Muscle layer of duodenum (tissue), 2 donors: ENCODE data around the gene TEDC1.

Experiments used
- H3K27ac ChIP-seq: one replicate; pipeline ENCODE4 v1.7.0; 2013; ENCODE audit warnings: mild to moderate bottlenecking, low read length
- H3K27me3 ChIP-seq: one replicate; pipeline ENCODE4 v1.7.0; 2013; ENCODE audit warnings: low read depth, mild to moderate bottlenecking, control low read depth, low read length
- H3K36me3 ChIP-seq, 2 donors: one replicate each; pipeline ENCODE4 v1.7.0; 2013; ENCODE audit warnings: low read length in 2 of 2, control low read depth in 1 of 2, mild to moderate bottlenecking in 1 of 2; ENCODE audit not compliant: insufficient read depth in 2 of 2, control insufficient read depth in 1 of 2
- H3K4me1 ChIP-seq, 2 donors: one replicate each; pipeline ENCODE4 v1.7.0; 2013; ENCODE audit warnings: low read length in 2 of 2, mild to moderate bottlenecking in 2 of 2, control low read depth in 1 of 2, moderate library complexity in 1 of 2; ENCODE audit not compliant: insufficient read depth in 2 of 2, control insufficient read depth in 1 of 2
- H3K4me3 ChIP-seq, 2 donors: one replicate each; pipeline ENCODE4 v1.7.0; 2013; ENCODE audit warnings: low read length in 2 of 2, low read depth in 1 of 2, mild to moderate bottlenecking in 1 of 2
- H3K9me3 ChIP-seq, 2 donors: one replicate each; pipeline ENCODE4 v1.7.0; 2013; ENCODE audit warnings: low read length in 2 of 2, control low read depth in 1 of 2, mild to moderate bottlenecking in 1 of 2; ENCODE audit not compliant: control insufficient read depth in 1 of 2
- donor health status: healthy.

The TEDC1 gene

DNA sequence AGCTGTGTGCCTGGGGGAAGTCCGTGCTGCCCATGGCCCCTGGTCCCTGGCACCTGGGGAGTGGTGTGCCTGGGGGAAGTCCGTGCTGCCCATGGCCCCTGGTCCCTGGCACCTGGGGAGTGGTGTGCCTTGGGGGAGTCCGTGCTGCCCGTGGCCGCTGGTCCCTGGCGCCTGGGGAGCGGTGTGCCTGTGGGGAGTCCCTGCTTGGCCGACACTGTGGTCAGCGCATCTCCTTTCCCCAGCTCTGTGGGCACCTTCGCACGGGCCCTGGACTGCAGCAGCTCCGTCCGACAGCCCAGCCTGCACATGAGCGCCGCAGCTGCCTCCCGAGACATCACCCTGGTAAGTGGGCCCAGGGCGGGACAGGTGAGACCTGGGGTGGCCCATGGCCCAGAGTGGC, 30.9 kb upstream of the TEDC1 start:
- Histone ChIP-seq H3K27me3 (no peaks in the 10 kb centered on the region), H3K27ac (no peak overlapping the region), H3K9me3 (no peaks in the 10 kb centered on the region), H3K4me1 (no peaks in the 10 kb centered on the region), H3K4me3 (no peak overlapping the region), H3K36me3 (peaks cover 13 to 70% of the 10 kb centered on the region in 2 donors)

DNA sequence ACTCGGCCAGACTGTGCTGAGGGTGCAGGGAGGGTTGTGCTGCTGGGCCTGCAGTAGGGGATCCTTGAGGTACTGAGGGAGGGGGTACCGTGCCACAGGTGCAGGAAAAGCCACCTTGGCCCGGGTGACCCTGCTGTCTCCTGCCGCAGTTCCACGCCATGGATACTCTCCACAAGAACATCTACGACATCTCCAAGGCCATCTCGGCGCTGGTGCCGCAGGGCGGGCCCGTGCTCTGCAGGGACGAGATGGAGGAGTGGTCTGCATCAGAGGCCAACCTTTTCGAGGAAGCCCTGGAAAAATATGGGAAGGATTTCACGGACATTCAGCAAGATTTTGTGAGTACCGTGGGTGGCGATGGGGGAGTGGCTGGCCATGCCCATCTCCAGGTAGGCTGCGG, 30.4 kb upstream of the TEDC1 start:
- Histone ChIP-seq H3K27ac (no peak overlapping the region), H3K36me3 (peaks cover 9 to 69% of the 10 kb centered on the region in 2 donors), H3K9me3 (no peaks in the 10 kb centered on the region), H3K27me3 (no peaks in the 10 kb centered on the region), H3K4me1 (no peaks in the 10 kb centered on the region), H3K4me3 (no peak overlapping the region)

DNA sequence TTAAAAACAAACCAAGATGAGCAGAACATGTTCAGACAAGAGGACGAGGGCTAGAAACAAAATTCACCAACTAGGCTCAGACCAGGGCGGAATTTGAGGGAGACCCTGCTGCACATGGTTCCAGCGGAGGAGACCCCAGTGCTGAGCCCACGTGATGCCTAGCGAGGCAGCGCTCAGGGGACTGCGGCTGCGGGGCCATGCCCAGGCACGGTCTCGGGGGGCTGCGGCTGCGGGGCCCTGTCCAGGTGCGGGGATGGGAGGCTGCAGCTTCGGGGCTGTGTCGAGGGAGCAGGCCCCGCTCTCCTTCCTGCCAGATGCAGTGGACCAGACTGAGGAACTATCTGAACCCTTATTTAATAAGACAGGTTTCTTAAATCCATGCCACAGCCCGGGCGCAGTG, 29.1 kb upstream of the TEDC1 start:
- Histone ChIP-seq H3K27me3 (no peaks in the 10 kb centered on the region), H3K36me3 (peaks cover 4 to 68% of the 10 kb centered on the region in 2 donors), H3K27ac (no peak overlapping the region), H3K9me3 (no peaks in the 10 kb centered on the region), H3K4me1 (no peaks in the 10 kb centered on the region), H3K4me3 (no peak overlapping the region)

DNA sequence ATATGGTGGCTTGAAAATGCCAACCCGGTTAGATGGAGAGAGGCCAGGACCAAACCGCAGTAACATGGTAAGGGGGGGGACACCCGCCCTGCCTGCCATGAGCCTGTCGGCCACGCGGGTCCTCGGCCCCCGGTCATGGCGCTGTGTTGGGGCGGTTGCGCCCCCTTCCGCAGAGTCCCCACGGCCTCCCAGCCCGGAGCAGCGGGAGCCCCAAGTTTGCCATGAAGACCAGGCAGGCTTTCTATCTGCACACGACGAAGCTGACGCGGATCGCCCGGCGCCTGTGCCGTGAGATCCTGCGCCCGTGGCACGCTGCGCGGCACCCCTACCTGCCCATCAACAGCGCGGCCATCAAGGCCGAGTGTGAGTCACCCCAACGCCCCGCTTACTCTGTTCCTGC, 26.5 kb upstream of the TEDC1 start:
- Histone ChIP-seq H3K4me3 (no peak overlapping the region), H3K36me3 (peaks cover 0 to 69% of the 10 kb centered on the region in 2 donors), H3K27me3 (no peaks in the 10 kb centered on the region), H3K4me1 (peaks cover 0 to 15% of the 10 kb centered on the region in 2 donors), H3K9me3 (no peaks in the 10 kb centered on the region), H3K27ac (no peak overlapping the region)

DNA sequence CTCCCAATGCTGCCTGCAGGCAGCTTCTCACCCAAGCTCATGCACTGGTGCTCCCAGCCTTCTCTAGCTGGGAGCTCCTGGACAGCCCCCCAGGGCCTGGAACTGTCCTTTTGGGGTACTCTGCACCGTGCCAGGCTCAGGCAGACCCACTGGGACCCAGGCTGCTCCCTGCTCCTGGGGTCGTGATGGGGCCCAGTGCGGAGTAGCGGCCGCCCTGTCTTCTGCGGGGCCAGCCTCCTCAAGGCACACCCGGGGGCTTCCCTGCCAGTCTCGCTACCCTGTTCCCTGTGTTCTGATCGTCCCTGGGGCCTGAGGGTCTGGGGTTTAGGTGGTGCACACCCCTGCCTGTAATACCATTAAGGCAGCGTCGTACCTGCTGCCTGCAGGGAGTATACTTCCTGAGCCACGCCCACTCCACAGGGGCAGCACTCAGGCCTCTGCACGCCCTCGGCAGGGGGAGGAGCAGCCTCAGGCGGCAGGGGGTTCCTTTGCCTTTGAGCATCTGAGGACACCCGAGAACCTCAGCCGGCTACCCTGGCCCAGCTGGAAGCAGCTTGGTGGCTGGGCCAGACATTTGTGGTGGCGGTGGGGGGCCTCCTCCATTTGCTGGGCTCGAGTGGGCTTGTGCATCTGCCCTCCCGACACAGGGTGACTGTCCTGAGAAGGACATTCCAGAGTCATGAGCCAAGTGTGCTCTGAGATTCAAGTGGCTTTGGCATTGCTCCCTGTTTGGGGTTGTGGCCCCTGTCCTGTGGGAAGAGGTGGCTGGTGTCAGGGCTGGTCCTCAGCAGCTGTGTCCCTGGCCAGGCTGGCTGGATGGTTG, 25.6 kb upstream of the TEDC1 start:
- Histone ChIP-seq H3K4me1 (peaks cover 0 to 15% of the 10 kb centered on the region in 2 donors), H3K36me3 (peaks cover 0 to 71% of the 10 kb centered on the region in 2 donors), H3K9me3 (no peaks in the 10 kb centered on the region), H3K27me3 (no peaks in the 10 kb centered on the region), H3K27ac (no peak overlapping the region), H3K4me3 (no peak overlapping the region)

DNA sequence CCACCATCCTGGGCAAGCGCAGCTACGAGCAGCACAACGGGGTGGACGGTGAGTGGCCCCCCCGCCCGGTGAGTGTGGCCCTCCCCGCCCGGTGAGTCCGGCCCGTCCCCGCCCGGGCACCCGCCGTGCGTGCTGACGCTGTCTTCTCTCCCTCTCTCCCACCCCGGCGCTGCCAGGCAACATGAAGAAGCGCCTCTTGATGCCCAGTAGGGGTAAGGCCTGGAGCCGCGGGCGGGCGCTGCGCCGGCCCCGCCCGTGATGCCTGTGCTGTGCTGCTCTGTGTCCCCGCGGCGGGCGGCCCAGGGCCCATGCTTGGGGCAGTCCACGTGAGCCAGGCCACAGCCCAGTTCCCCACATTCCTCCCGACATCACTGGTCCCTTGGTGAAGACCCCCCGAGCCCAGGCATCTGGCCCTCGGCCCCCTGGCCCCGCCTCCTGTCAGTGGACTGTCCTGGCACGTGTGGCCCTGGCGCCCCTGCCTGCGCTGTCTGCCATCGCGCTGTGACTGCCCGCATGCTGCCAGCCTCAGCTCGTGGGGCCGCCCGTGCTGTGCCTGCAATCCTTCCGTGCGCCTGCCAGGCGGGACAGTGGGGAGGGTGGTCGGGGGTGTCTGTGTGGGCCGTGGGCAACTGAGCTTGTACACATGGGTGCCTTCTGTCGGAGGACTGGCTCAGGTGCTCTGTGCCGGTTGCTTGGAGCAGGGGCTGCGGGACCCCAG, 24.4 kb upstream of the TEDC1 start:
- Histone ChIP-seq H3K36me3 (peaks cover 0 to 58% of the 10 kb centered on the region in 2 donors), H3K9me3 (no peaks in the 10 kb centered on the region), H3K4me1 (peaks cover 0 to 25% of the 10 kb centered on the region in 2 donors), H3K27ac (no peak overlapping the region), H3K4me3 (no peak overlapping the region), H3K27me3 (no peaks in the 10 kb centered on the region)

DNA sequence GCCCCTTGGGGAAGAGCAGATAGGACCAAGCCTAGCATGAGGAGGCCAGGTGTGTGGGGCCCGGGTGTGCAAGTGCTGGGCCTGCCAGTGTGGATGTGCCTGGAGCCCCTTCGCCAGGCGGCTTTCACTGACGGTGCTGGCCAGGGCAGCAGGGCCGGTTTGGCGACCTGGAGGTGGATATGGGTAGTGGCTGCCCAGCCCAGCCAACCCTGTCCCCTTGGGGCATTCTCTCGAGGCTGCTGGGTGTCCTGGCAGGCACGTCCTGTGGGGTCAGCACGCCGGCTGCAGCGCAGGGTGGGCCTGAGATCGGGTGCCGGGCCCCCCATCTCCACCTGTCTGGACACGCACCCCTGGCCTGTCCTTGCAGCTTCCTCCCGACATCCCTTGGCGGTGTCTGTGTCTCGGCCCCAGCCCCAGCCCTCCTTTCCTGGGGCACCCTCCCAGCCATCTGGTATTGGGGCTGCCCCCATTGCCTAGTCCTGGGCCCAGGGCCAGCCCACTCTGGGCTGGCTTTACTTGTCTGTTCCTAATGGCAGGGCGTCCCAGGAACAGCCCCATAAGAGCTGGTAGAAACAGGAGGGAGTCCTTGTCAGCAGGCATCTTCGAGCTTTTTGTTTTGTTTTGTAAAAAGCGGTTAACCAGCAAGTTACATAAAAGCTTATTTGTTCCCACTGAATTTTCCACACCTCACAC, 23.7 kb upstream of the TEDC1 start:
- peaks cover 0 to 54% of the 10 kb centered on the region in 2 donors for H3K36me3 ChIP-seq
- H3K4me1 ChIP-seq: peaks cover 0 to 32% of the 10 kb centered on the region in 2 donors
- no peak overlapping the region for H3K4me3 ChIP-seq
- no peak overlapping the region for H3K27ac ChIP-seq
- H3K27me3 ChIP-seq: no peaks in the 10 kb centered on the region
- H3K9me3 ChIP-seq: no peaks in the 10 kb centered on the region

DNA sequence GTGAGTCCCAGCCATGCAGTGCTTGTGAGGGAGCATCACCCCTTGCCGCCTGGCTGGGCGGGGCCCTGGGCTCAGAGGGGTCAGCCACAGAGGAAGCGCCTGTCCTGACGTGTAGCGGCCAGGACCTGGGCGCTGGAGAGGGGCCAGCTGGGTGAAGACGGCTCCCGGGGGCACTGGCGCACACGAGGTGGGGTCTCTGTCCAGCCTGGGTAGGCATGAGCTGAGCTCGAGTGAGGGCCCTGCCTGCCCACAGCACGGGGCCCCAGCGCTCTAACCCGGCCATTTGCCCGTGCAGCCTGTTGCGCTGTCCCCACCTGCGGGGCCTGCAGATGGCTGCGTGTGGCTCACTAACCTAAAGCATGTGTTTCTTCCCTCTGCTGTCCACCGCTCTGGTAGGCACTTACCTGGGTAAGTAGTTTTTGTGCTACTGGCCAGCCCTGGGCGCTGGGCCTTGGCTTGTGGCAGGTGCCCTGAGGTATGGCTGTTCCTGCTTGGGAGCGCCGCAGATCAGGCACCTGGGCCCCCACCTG, 23.0 kb upstream of the TEDC1 start:
- Histone ChIP-seq H3K9me3 (no peaks in the 10 kb centered on the region), H3K36me3 (peaks cover 0 to 49% of the 10 kb centered on the region in 2 donors), H3K4me1 (peaks cover 0 to 38% of the 10 kb centered on the region in 2 donors), H3K27ac (no peak overlapping the region), H3K4me3 (no peak overlapping the region), H3K27me3 (no peaks in the 10 kb centered on the region)

DNA sequence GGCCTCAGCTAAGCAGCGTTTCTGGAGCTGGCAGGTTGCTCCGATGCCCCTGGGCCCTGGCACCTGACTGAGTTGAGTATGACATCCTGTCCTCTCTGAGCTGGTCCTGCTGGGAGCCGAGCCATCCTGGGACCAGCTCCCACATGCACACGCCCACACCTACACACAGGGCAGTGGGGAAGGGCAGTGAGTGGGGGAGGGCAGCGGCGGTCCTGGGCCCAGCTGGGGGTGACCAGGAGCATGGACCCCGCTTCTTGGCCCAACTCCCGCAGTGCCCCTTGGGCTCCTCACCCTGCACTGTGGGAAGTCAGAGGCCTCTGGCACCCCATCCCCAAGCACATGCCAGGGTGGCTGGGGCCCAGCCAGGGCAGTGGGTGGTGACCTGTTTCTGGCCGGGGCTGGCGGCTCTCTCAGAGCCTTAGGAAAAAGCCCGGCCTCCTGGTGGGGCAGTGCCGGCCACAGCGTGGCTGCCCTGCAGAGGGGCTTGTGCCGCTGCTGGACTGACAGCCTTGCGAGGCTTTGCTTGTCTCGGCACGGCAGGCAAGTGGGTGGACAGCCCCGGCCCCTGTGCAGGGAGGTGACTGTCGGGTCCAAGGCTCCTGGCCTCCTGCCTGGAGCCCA, 22.3 kb upstream of the TEDC1 start:
- Histone ChIP-seq H3K36me3 (peaks cover 0 to 41% of the 10 kb centered on the region in 2 donors), H3K9me3 (no peaks in the 10 kb centered on the region), H3K27me3 (no peaks in the 10 kb centered on the region), H3K4me1 (peaks cover 0 to 43% of the 10 kb centered on the region in 2 donors), H3K27ac (no peak overlapping the region), H3K4me3 (no peak overlapping the region)

DNA sequence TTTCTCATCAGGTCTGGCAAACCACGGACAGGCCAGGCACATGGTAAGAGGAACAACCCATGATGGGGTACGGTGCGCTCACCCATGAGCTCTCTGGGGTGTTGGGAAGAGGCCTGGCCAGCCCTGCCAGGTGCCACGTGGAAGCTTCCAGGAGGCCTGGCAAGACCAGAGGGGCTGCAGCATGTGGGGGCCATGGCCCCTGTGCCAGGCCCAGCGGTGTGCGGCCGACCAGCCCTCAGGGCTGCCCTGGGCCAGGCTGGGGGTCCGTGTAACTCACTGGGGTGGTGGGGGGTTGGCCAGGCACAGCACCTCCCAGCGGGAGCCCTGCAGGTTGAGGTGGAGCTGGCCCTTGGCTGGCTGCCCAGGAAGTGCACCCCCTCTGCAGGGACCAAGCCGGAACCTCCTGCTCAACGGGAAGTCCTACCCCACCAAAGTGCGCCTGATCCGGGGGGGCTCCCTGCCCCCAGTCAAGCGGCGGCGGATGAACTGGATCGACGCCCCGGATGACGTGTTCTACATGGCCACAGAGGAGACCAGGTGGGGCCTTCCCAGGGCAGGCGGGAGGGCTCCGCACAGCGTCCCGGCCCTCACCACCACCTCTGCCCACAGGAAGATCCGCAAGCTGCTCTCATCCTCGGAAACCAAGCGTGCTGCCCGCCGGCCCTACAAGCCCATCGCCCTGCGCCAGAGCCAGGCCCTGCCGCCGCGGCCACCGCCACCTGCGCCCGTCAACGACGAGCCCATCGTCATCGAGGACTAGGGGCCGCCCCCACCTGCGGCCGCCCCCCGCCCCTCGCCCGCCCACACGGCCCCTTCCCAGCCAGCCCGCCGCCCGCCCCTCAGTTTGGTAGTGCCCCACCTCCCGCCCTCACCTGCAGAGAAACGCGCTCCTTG, 21.3 kb upstream of the TEDC1 start:
- H3K4me1 ChIP-seq: peaks cover 0 to 45% of the 10 kb centered on the region in 2 donors
- H3K4me3 ChIP-seq: no peak overlapping the region
- H3K9me3 ChIP-seq: no peaks in the 10 kb centered on the region
- H3K27ac ChIP-seq: no peak overlapping the region
- no peaks in the 10 kb centered on the region for H3K27me3 ChIP-seq
- H3K36me3 ChIP-seq: peaks cover 0 to 32% of the 10 kb centered on the region in 2 donors
